Endothelial cell of umbilical vein (primary cell): ENCODE measurements around the gene OR52K1. TPM values are rescaled to one million over a fixed set of nuclear protein-coding genes. Genes with fewer than 3 reads are reported as not detected.
"Not testable (repeated sequence)": the region's sequence is repeated elsewhere in the genome, so short reads cannot be mapped to it uniquely, and the experiment has no call there.

ENCODE experiments used
- BruUV-seq: library from RNA; stranded (reverse); fragments of 400-500 nt; replicated peaks from 2 replicates; lab custom pipeline; 2021; lab: Mats Ljungman, UMichigan
- CTCF ChIA-PET: fragments of 300-600, 350-600 bp; sonication (Branson Sonifier 250); formaldehyde crosslinking; loops from one replicate; lab custom pipeline; 2021; ENCODE audit warnings: antibody characterized with exemption, inconsistent platforms; lab: Charles Lee
- POLR2A ChIA-PET: fragments of 300-600, 350-600 bp; sonication (Branson Sonifier 250); formaldehyde crosslinking; loops from one replicate; lab custom pipeline; 2021; ENCODE audit warnings: antibody characterized with exemption, inconsistent platforms; lab: Charles Lee
- DNase-seq: peaks from one replicate; pipeline ENCODE4 v3.0.0-alpha.2; 2011; ENCODE audit warnings: low read depth, low spot score
- FAIRE-seq: peaks from 2 replicates; lab custom pipeline; 2011; peaks lifted over from hg19 to GRCh38; lab: Jason Lieb, UNC
- H2AFZ ChIP-seq: 2 replicates; pipeline ENCODE4 v1.6.0; 2012; ENCODE audit warnings: low read depth, low read length, control low read depth, inconsistent platforms
- H3K27ac ChIP-seq: 2 replicates; pipeline ENCODE4 v1.5.1; 2011; ENCODE audit warnings: low read depth, mild to moderate bottlenecking, control low read depth, low read length, moderate library complexity; ENCODE audit not compliant: insufficient read depth
- H3K27me3 ChIP-seq, 2 experiments: 2 replicates each; pipeline versions ENCODE4 v1.6.0 to v1.6.1; 2011; ENCODE audit warnings: low read length in 2 of 2, mixed read lengths in 1 of 2; ENCODE audit not compliant: control insufficient read depth in 2 of 2, insufficient read depth in 2 of 2
- H3K36me3 ChIP-seq, 2 experiments: 2 replicates in 1 of 2; 3 replicates in 1 of 2; pipeline ENCODE4 v1.5.1; 2011; ENCODE audit warnings: low read length in 2 of 2, mild to moderate bottlenecking in 1 of 2, moderate library complexity in 1 of 2; ENCODE audit not compliant: control insufficient read depth in 2 of 2, insufficient read depth in 2 of 2; ENCODE audit errors: extremely low read depth in 1 of 2
- H3K4me1 ChIP-seq: 3 replicates; pipeline ENCODE4 v1.5.1; 2011; ENCODE audit warnings: mild to moderate bottlenecking, low read length; ENCODE audit not compliant: control insufficient read depth, insufficient read depth; ENCODE audit errors: extremely low read depth
- H3K4me2 ChIP-seq: 2 replicates; pipeline ENCODE4 v1.6.1; 2011; ENCODE audit warnings: low read length, control low read depth, mixed read lengths; ENCODE audit not compliant: insufficient read depth
- H3K4me3 ChIP-seq, 3 experiments: fragments of 200-600 bp in 1 of 3; sonication (generic), shearing (Covaris generic) in 1 of 3; replicated peaks in 1 of 3; 2 replicates each; pipeline ENCODE4 v1.5.1; 2011 to 2016; ENCODE audit warnings: control low read depth in 3 of 3, low read length in 3 of 3, mild to moderate bottlenecking in 2 of 3, inconsistent platforms in 1 of 3, low read depth in 1 of 3, moderate library complexity in 1 of 3; ENCODE audit not compliant: insufficient read depth in 1 of 3
- H3K79me2 ChIP-seq: 2 replicates; pipeline ENCODE4 v1.6.0; 2012; ENCODE audit warnings: low read length, inconsistent platforms; ENCODE audit not compliant: control insufficient read depth, insufficient read depth
- H3K9ac ChIP-seq: replicated peaks from 2 replicates; pipeline ENCODE3; 2011; ENCODE audit warnings: low read length, control low read depth; ENCODE audit not compliant: insufficient read depth; ENCODE audit errors: extremely low read depth
- H3K9me1 ChIP-seq: replicated peaks from 3 replicates; pipeline ENCODE4 v1.6.0; 2011; ENCODE audit warnings: mild to moderate bottlenecking, low read length; ENCODE audit not compliant: control insufficient read depth, insufficient read depth; ENCODE audit errors: extremely low read depth
- H3K9me3 ChIP-seq: replicated peaks from 2 replicates; pipeline ENCODE4 v1.5.1; 2012; ENCODE audit warnings: low read length, inconsistent platforms; ENCODE audit not compliant: control insufficient read depth, insufficient read depth
- H4K20me1 ChIP-seq: replicated peaks from 2 replicates; pipeline ENCODE3; 2011; ENCODE audit warnings: mild to moderate bottlenecking, low read length; ENCODE audit not compliant: control insufficient read depth, insufficient read depth; ENCODE audit errors: extremely low read depth
- FOS ChIP-seq: IDR thresholded peaks from 2 replicates; pipeline ENCODE4 v1.6.1; 2011; ENCODE audit warnings: mild to moderate bottlenecking, low read length, moderate library complexity, borderline replicate concordance; ENCODE audit not compliant: insufficient read depth
- MAX ChIP-seq: IDR thresholded peaks from 2 replicates; pipeline ENCODE4 v1.6.1; 2011; ENCODE audit not compliant: insufficient read depth, insufficient read length
- POLR2A ChIP-seq: IDR thresholded peaks from 2 replicates; pipeline ENCODE4 v1.6.1; 2012; ENCODE audit warnings: low read depth, mild to moderate bottlenecking, control low read depth, low read length
- dilution Hi-C: fragments of 300-500 bp; cut with MboI; formaldehyde crosslinking; loops from one replicate; pipeline ENCODE4 v1.15.0; 2019; ENCODE audit warnings: low sequenced_read_pairs; ENCODE audit not compliant: extremely low pct_ligation_motif_present
- intact Hi-C: fragments of 100-400 bp; cut with micrococcal nuclease; formaldehyde crosslinking; loops from one replicate; pipeline ENCODE4 v1.10.0; 2022
- polyA plus RNA-seq, 4 experiments: library from polyadenylated mRNA; depleted of rRNA in 3 of 4; stranded (reverse) in 3 of 4; unstranded in 1 of 4; fragments of >200 nt; gene quantifications; 2 replicates each; pipeline versions ENCODE4 v1.2.1 to v1.2.3, GENCODE V29; 2011 to 2012; ENCODE audit warnings: missing spikeins in 1 of 4
- total RNA-seq: library from RNA; stranded (reverse); gene quantifications from 2 replicates; pipeline ENCODE4 v1.2.3, GENCODE V29; 2021

The OR52K1 gene
- total and polyA plus RNA-seq, 2 donors (not counting 3 experiments of a cell fraction or from before 2014, with no cell fraction given): not detected

DNA sequence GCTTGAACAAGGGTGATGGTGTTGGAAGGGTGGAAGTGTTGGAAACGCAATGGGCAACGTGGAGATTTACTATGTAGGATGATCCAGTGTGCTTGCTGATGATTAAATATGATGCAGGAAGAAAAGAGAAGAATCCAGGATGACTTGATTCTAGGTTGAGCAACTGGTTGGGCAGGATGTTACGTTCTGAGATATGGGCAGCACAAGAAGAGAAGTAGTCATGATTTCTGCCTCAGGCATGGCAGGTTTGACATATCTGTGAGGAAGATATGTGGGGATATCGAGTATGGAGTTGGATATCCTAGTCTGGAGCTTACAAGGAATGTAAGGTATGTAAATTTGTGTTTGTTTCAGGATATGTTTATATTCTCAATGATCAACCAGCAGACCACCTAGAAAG is 1.9 kb downstream of the OR52K1 start:
- intact Hi-C loops: loop anchor here (5.0 kb wide), 1 partner anchor 123 kb away; the partner anchor contains the start of gene TRIM68
- no peaks in the 10 kb centered on the region for H3K9me3 ChIP-seq
- H3K4me2 ChIP-seq: no peak overlapping the region
- no peak overlapping the region for H2AFZ ChIP-seq
- H4K20me1 ChIP-seq: no peaks in the 10 kb centered on the region
- TF ChIP-seq FOS: no peak
- TF ChIP-seq MAX: no peak
- no peak for TF ChIP-seq POLR2A
- H3K4me1 ChIP-seq: peaks cover 21% of the 10 kb centered on the region
- no peak overlapping the region for H3K27ac ChIP-seq
- no peaks in the 10 kb centered on the region for H3K79me2 ChIP-seq
- H3K27me3 ChIP-seq: peaks cover 0 to 13% of the 10 kb centered on the region in 2 experiments
- POLR2A ChIA-PET: no interaction called here
- CTCF ChIA-PET: interaction anchor here (1.2 kb wide), 1 partner anchor 9 kb away, joined by 8 read pairs; no protein-coding TSS in a partner anchor
- no peak for DNase-seq
- dilution Hi-C loops: no loop called here
- H3K9me1 ChIP-seq: no peaks in the 10 kb centered on the region
- BruUV-seq: no TSS peak
- H3K9ac ChIP-seq: no peak overlapping the region
- no peak for FAIRE-seq
- H3K36me3 ChIP-seq: no peaks in the 10 kb centered on the region
- H3K4me3 ChIP-seq: no peak overlapping the region

- intact Hi-C loops: not testable (repeated sequence)
Observed at GRCh38 chr11:4491405-4491804, 9.0 kb downstream of the OR52K1 start.

More at GRCh38 chr11:4491405-4491804, 9.0 kb downstream of the OR52K1 start:
- H2AFZ ChIP-seq, POLR2A ChIA-PET, H3K4me2 ChIP-seq, BruUV-seq, H3K4me1 ChIP-seq, H3K9me1 ChIP-seq, H4K20me1 ChIP-seq, FAIRE-seq, H3K9ac ChIP-seq, DNase-seq, H3K36me3 ChIP-seq, H3K27ac ChIP-seq, dilution Hi-C loops, H3K79me2 ChIP-seq, H3K4me3 ChIP-seq, H3K9me3 ChIP-seq: not testable (repeated sequence)
- peaks cover 11 to 26% of the 10 kb centered on the region in 2 experiments for H3K27me3 ChIP-seq
- CTCF ChIA-PET: interaction anchor here (2.6 to 5.7 kb wide), 2 partner anchors 9 to 306 kb away, joined by 10 to 255 read pairs; partner anchors contain the start of gene OR52K1
